SK-N-SH (cell line): ENCODE measurements around the gene CAPRIN2. TPM values are rescaled to one million over a fixed set of nuclear protein-coding genes. Genes with fewer than 3 reads are reported as not detected.
A peak's percentile ranks its signal among the peaks of the same experiment; 100 is the strongest.

ENCODE experiments used
- CTCF ChIA-PET: fragments of 300-600, 350-600 bp; formaldehyde crosslinking; extraction: SDS; loops from one replicate; lab custom pipeline; 2021; lab: Yijun Ruan, JAX
- POLR2A ChIA-PET: fragments of 350-600 bp; sonication (Branson Sonifier 250); formaldehyde crosslinking; extraction: SDS; loops from one replicate; lab custom pipeline; 2020; ENCODE audit warnings: antibody characterized with exemption, inconsistent platforms; lab: Yijun Ruan, JAX
- DNase-seq: peaks from one replicate; pipeline ENCODE4 v3.0.0; 2012
- H2AFZ ChIP-seq: fragments of 200-600 bp; sonication (generic); 2 replicates; pipeline ENCODE4 v1.8.1; 2016; ENCODE audit warnings: antibody characterized with exemption, mild to moderate bottlenecking, low read depth
- H3F3A ChIP-seq: fragments of 200-600 bp; sonication (generic); replicated peaks from 2 replicates; pipeline ENCODE3; 2016; ENCODE audit warnings: antibody characterized with exemption, mild to moderate bottlenecking; ENCODE audit not compliant: insufficient read depth
- H3K27ac ChIP-seq, 2 experiments: fragments of 200-500 bp in 1 of 2; fragments of 200-600 bp in 1 of 2; sonication (Bioruptor generic) in 1 of 2; sonication (generic), shearing (Covaris generic) in 1 of 2; 2 replicates each; pipeline versions ENCODE4 v1.5.1 to v1.6.1; 2014 to 2016; ENCODE audit warnings: low read depth in 2 of 2, inconsistent platforms in 1 of 2, low read length in 1 of 2, mild to moderate bottlenecking in 1 of 2, mixed read lengths in 1 of 2
- H3K27me3 ChIP-seq: fragments of 200-600 bp; sonication (generic), shearing (Covaris generic); 2 replicates; pipeline ENCODE4 v1.6.1; 2016; ENCODE audit warnings: mixed run types; ENCODE audit not compliant: insufficient read depth
- H3K36me3 ChIP-seq, 2 experiments: fragments of 200-500 bp in 1 of 2; fragments of 200-600 bp in 1 of 2; sonication (Bioruptor generic) in 1 of 2; sonication (generic) in 1 of 2; replicated peaks in 1 of 2; 2 replicates each; pipeline versions ENCODE3 to v1.5.1; 2014 to 2016; ENCODE audit warnings: low read length in 1 of 2, mild to moderate bottlenecking in 1 of 2; ENCODE audit not compliant: insufficient read depth in 2 of 2, control insufficient read depth in 1 of 2
- H3K4me1 ChIP-seq, 2 experiments: fragments of 200-500 bp in 1 of 2; fragments of 200-600 bp in 1 of 2; sonication (Bioruptor generic) in 1 of 2; sonication (generic), shearing (Covaris generic) in 1 of 2; 2 replicates each; pipeline versions ENCODE4 v1.5.1 to v1.6.1; 2014 to 2016; ENCODE audit warnings: low read depth in 1 of 2, low read length in 1 of 2, mixed run types in 1 of 2; ENCODE audit not compliant: insufficient read depth in 2 of 2, control insufficient read depth in 1 of 2
- H3K4me2 ChIP-seq: fragments of 200-600 bp; sonication (generic), shearing (Covaris generic); 2 replicates; pipeline ENCODE4 v1.6.1; 2017; ENCODE audit warnings: mixed run types
- H3K4me3 ChIP-seq, 2 experiments: fragments of 200-500 bp in 1 of 2; fragments of 200-600 bp in 1 of 2; sonication (Bioruptor generic) in 1 of 2; sonication (generic), shearing (Covaris generic) in 1 of 2; 2 replicates each; pipeline versions ENCODE4 v1.5.1 to v1.8.1; 2014 to 2016; ENCODE audit warnings: low read depth in 2 of 2, inconsistent platforms in 1 of 2, low read length in 1 of 2, mild to moderate bottlenecking in 1 of 2, mixed read lengths in 1 of 2, moderate library complexity in 1 of 2
- H3K79me2 ChIP-seq: fragments of 200-600 bp; sonication (generic); 2 replicates; pipeline ENCODE4 v1.8.1; 2017; ENCODE audit warnings: mild to moderate bottlenecking; ENCODE audit not compliant: insufficient read depth
- H3K9ac ChIP-seq: fragments of 200-600 bp; sonication (generic); 2 replicates; pipeline ENCODE4 v1.6.1; 2017; ENCODE audit warnings: mixed run types
- H3K9me2 ChIP-seq: fragments of 200-600 bp; sonication (generic); 2 replicates; pipeline ENCODE4 v1.6.1; 2017; ENCODE audit warnings: mixed run types
- H3K9me3 ChIP-seq: fragments of 200-600 bp; sonication (generic); 2 replicates; pipeline ENCODE4 v1.6.1; 2017; ENCODE audit warnings: mixed run types, mild to moderate bottlenecking, moderate library complexity
- H4K20me1 ChIP-seq: fragments of 200-600 bp; sonication (generic); 2 replicates; pipeline ENCODE4 v1.6.1; 2017; ENCODE audit warnings: mild to moderate bottlenecking, mixed run types; ENCODE audit not compliant: insufficient read depth
- EP300 ChIP-seq, 2 experiments: IDR thresholded peaks; 2 replicates each; pipeline versions ENCODE4 v1.4.0 to v1.6.1; 2012; ENCODE audit warnings: borderline replicate concordance in 1 of 2, low read depth in 1 of 2, low read length in 1 of 2
- FOSL2 ChIP-seq: IDR thresholded peaks from 2 replicates; pipeline ENCODE4 v1.4.0; 2012; ENCODE audit warnings: low read depth, mild to moderate bottlenecking, moderate library complexity, borderline replicate concordance
- FOXJ3 ChIP-seq: sonication (generic); formaldehyde crosslinking; IDR thresholded peaks from 2 replicates; pipeline ENCODE4 v1.5.1; 2020; ENCODE audit warnings: mild to moderate bottlenecking, missing genetic modification reagents
- FOXM1 ChIP-seq: IDR thresholded peaks from 2 replicates; pipeline ENCODE4 v1.4.0; 2012; ENCODE audit warnings: low read depth, mild to moderate bottlenecking
- JUND ChIP-seq: IDR thresholded peaks from 2 replicates; pipeline ENCODE4 v1.4.0; 2012
- MEF2A ChIP-seq: IDR thresholded peaks from 2 replicates; pipeline ENCODE4 v1.4.0; 2012; ENCODE audit warnings: low read depth, borderline replicate concordance
- NFIC ChIP-seq: IDR thresholded peaks from 2 replicates; pipeline ENCODE4 v1.4.0; 2012; ENCODE audit warnings: borderline replicate concordance
- PBX3 ChIP-seq: IDR thresholded peaks from 2 replicates; pipeline ENCODE4; 2012
- TAF1 ChIP-seq: IDR thresholded peaks from 2 replicates; pipeline ENCODE4 v1.6.1; 2012; ENCODE audit warnings: low read depth, mild to moderate bottlenecking, low read length, moderate library complexity, borderline replicate concordance
- TCF12 ChIP-seq: IDR thresholded peaks from 2 replicates; pipeline ENCODE4 v1.4.0; 2012
- WGBS: methylation state at CpG from one replicate; pipeline ENCODE4 v1.1.6; 2017; ENCODE audit warnings: low lambda C conversion rate; 5-methylcytosine and 5-hydroxymethylcytosine counted together
- polyA plus RNA-seq, 3 experiments: library from polyadenylated mRNA; depleted of rRNA; stranded (reverse); fragments of >200 nt; gene quantifications; 2 replicates each; pipeline ENCODE4 v1.2.3, GENCODE V29; 2012
- TF ChIP-seq, protein P1 (sequence below): IDR thresholded peaks from 2 replicates; pipeline ENCODE4 v1.4.0; 2012; ENCODE audit warnings: low read depth

The CAPRIN2 gene
- polyA plus RNA-seq, 1 of the 3 experiments (the other 2 are of a cell fraction), result 21.4 TPM

DNA sequence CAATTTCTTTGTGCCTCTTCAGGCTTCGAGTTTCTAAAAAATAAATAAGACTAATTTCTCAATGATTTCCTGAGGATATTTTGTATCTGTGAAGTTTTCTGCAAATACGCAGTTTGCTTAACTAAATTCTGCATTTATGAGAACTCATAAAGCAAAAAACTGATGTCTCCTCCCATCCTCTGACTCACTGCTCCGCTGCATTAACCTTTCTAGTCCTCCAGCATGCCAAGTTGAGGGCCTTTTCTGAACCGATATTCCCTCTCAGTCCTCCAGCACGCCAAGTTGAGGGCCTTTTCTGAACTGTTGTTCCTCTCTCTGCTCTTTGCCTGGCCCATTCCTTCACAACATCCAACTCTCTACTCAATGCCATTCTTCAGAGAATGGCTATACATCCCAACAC, 62.3 kb downstream of the CAPRIN2 start:
- DNase-seq, result no peak

DNA sequence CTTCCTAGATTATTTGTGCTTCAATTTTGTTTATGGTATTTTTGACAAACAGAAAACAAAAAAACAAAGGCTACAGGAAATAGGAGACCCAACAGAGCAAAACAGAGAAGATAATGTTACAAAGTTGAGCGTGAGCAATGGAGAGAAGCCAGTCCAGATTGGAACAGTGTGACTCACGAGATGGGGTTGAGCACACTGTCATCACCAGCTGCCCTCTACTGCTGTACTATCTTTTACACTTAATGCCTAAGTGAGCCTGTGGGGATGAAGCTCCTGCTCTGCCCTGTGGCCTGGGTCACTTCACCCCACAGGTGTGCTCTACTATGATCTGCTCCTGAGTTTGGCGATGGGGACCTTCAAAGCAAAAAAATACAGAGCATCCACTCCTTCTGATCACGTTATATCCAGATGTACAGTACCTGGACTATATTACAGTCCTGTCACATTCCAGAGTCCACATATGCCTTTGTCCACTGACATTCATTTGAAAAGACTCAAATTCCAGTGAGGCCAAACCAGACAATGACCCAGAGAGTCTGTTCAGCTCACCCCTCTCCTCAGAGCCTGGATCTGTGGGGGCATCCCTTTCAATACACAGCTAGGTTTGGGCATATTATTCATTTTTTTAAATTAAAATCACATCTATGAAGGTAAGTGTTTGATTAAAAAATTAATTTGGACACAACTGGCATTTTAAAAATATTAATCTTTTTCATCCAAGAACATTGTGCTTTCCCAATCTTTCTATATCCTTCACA, 63.5 kb downstream of the CAPRIN2 start:
- Histone ChIP-seq H3K79me2 (peaks cover 67% of the 10 kb centered on the region), H3F3A (peaks cover 7% of the 10 kb centered on the region), H3K4me2 (peak overlapping the region; percentile 48; the same call in 1 of the 2 replicates), H4K20me1 (no peaks in the 10 kb centered on the region), H3K9ac (no peak overlapping the region), H3K36me3 (peaks cover 7 to 9% of the 10 kb centered on the region in 2 experiments), H2AFZ (no peak overlapping the region), H3K4me1 (peaks cover 13 to 26% of the 10 kb centered on the region in 2 experiments; a peak in 2 of 4 replicates), H3K9me2 (no peaks in the 10 kb centered on the region), H3K27ac (peak overlapping the region; percentile 34 to 72; a peak in 3 of 4 replicates), H3K4me3 (no peak overlapping the region), H3K27me3 (no peaks in the 10 kb centered on the region), H3K9me3 (no peaks in the 10 kb centered on the region)
- POLR2A ChIA-PET, result no interaction called here
- WGBS, result 40% methylated on average over 4 of the region's 4 CpGs
- peak; percentile 34 for DNase-seq
- no peak for TF ChIP-seq FOXJ3 (CRISPR knock-in tag)
- TF ChIP-seq PBX3, result peak; percentile 47; the same call in 1 of the 2 replicates
- no peak for TF ChIP-seq MEF2A
- peak; percentile 10; the same call in 1 of the 2 replicates for TF ChIP-seq NFIC
- TF ChIP-seq TAF1, result no peak
- peak; percentile 72 for TF ChIP-seq TCF12
- TF ChIP-seq FOSL2, result peak; percentile 68; the same call in 1 of the 2 replicates
- TF ChIP-seq JUND, result peak; percentile 48
- no peak for TF ChIP-seq FOXM1
- TF ChIP-seq, protein P1, sequence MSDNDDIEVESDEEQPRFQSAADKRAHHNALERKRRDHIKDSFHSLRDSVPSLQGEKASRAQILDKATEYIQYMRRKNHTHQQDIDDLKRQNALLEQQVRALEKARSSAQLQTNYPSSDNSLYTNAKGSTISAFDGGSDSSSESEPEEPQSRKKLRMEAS, result peak; percentile 71
- TF ChIP-seq EP300 (IDR thresholded peaks at IDR 0.05; ENCODE audit: borderline replicate concordance in 1 of 2, low read depth in 1 of 2, low read length in 1 of 2), result no peak
- CTCF ChIA-PET, result interaction anchor here (0.7 kb wide), 1 partner anchor 18 kb away, joined by 4 read pairs; no protein-coding TSS in a partner anchor

More for the DNA sequence above, 62.3 kb downstream of the CAPRIN2 start:
- Histone ChIP-seq H2AFZ (no peak overlapping the region), H3K79me2 (peaks cover 67% of the 10 kb centered on the region), H3K4me2 (0 out of 2 replicates have a peak overlapping the region, but pooled peaks have one; percentile 20), H3K9ac (no peak overlapping the region), H3K4me1 (peaks cover 13 to 29% of the 10 kb centered on the region in 2 experiments; a peak in 2 of 4 replicates), H3K27me3 (no peaks in the 10 kb centered on the region), H3F3A (peaks cover 7% of the 10 kb centered on the region), H3K9me2 (no peaks in the 10 kb centered on the region), H4K20me1 (no peaks in the 10 kb centered on the region), H3K27ac (0 out of 4 replicates have a peak overlapping the region, but pooled peaks of 1 of the 2 experiments have one; percentile 1), H3K9me3 (no peaks in the 10 kb centered on the region), H3K36me3 (peaks cover 7% of the 10 kb centered on the region in 2 experiments), H3K4me3 (no peak overlapping the region; a peak in 1 of 4 replicates)
- ChIA-PET CTCF (interaction anchor here (0.7 kb wide), 1 partner anchor 114 kb away, joined by 4 read pairs; no protein-coding TSS in a partner anchor), POLR2A (no interaction called here)
- 85% methylated on average over 5 of the region's 5 CpGs for WGBS
- TF ChIP-seq NFIC, result no peak
- TF ChIP-seq FOSL2, result 0 out of 2 replicates have a peak, but pooled peaks have one; percentile 9
